ENCODE results near the gene ACD.

Gene ACD

GRCh38 chr16:67675579-67675935 lies 15.5 kb upstream of the ACD start:
- peak overlapping the region; percentile 58; the same call in 1 of the 2 replicates for H3K27ac ChIP-seq
- TF ChIP-seq, protein P1, sequence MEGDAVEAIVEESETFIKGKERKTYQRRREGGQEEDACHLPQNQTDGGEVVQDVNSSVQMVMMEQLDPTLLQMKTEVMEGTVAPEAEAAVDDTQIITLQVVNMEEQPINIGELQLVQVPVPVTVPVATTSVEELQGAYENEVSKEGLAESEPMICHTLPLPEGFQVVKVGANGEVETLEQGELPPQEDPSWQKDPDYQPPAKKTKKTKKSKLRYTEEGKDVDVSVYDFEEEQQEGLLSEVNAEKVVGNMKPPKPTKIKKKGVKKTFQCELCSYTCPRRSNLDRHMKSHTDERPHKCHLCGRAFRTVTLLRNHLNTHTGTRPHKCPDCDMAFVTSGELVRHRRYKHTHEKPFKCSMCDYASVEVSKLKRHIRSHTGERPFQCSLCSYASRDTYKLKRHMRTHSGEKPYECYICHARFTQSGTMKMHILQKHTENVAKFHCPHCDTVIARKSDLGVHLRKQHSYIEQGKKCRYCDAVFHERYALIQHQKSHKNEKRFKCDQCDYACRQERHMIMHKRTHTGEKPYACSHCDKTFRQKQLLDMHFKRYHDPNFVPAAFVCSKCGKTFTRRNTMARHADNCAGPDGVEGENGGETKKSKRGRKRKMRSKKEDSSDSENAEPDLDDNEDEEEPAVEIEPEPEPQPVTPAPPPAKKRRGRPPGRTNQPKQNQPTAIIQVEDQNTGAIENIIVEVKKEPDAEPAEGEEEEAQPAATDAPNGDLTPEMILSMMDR (conservative IDR thresholded peaks at IDR 0.05) = no peak

DNA sequence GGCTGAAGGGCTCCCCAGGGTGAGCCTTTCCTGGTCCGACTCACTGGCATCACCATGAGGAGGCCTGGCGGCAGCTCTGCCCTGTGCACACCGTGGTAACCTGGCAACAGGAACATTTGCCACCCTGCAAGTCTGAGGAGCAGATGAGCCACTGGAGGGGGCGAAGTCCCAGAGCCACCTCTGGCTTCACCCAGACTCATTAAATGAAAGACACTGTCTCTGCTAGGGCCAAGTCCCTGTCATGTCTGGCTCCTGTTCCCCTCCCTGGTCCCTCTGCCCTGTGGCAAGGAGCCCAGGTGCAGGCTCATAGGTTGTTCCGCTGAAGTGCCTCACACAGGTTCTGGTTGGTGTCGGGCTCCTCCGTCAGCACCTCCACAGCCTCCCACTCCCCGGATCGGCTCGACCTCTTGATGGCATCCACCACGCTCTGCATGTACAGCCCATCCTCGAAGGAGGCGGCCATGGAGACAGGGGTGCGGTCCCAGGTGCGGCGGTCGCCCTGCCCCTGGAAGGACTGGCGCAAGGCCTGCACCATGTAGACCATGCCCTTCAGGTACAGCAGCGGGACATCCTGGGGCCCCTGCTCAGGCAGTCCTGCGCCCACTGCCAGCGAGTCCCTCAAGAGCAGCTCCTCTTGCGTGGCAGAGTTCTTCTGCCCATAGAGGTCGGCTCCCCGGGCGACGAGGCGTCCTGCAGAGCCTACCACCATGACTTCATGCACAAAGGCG lies 15.0 kb upstream of the ACD start:
- H3K27ac ChIP-seq = no peak overlapping the region
- TF ChIP-seq, protein P1 (conservative IDR thresholded peaks at IDR 0.05) = no peak

DNA sequence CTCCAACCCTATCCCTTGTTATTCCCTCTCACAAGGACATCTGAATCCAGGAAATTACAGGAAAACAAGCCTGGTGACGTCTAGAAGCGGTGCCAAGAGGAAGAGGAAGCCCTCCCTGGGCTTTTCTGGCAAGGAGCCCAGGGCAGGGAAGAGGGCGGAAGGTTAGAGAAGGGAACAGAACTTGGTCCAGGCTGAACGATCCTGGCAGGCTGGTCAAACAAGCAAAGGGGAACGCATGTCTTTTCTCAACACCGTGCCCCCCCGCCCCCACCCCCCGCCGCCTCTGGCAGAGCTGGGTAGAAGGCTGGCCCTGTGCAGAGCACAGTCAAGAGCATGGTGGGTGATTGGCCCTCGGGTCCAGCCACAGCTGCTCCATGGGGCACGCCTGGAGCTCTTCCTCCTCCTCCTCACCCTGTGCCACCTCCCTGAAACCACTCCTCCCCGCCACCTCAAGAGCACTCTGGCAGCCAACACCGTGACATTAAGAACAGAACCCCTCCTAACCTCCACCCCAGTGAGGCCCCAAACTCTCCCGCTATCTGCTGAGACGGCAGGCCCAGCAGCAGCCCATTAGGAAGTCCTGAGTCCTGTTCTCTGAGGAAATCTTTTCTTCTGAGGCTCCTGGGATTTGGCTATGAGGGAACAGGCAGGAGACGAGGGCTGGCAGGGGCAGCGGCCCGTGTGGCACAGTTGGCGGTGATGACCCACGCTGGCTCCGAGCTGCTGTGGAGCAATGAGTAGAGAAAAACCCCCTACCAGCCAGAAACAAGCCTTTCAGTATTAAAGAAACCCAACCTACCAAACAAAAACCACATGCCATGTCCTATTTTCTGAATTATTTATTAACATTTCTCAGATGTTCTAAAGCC lies 13.9 kb upstream of the ACD start:
- peak overlapping the region; percentile 71 for H3K27ac ChIP-seq
- TF ChIP-seq, protein P1 (conservative IDR thresholded peaks at IDR 0.05) = no peak

DNA sequence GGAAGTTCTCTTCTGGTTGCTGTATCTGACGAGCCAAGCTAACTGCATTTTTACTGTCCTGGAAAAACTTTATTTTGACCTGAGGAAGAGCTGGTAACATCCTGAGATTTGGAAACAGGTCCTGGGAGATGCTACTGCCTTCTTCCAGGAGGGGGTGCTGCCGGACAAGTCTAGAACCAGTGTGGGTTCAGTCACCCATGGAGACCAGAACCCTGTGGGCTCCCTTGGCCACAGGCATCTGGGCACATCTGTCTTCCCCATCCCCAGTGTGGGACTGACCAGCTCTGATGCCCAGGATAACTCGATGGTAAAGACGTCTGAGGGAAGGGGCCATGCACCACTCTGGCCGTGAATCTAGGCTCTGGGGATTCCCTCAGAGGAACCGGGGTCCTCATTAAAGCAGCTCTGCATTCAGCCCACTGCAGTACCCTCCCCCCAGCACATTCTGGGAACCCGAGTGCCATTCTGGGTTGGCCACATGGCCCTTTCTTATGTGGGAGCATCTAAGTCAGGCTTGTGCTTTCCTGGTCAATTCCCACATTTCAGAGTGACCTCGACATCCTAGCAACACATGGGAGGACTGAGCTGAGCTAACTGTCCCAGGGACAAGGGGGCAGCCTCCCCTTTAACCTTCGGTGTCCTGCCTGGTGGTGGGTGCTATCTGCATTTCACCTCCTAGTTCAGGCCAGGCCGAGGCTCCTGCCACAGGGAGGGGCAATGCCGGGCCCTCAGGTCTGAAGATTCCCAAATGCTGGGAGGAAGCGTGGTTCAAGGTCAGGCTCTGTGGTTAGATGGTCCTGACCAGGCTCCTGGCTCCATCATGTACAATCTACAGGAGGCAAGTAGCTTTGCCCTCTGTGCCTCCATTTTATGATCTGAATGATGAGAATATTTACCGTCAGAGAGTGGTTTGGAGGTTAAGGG lies 12.9 kb upstream of the ACD start:
- H3K27ac ChIP-seq = peak overlapping the region; percentile 71
- TF ChIP-seq, protein P1 (conservative IDR thresholded peaks at IDR 0.05) = peak; percentile 69

- H3K27ac ChIP-seq = peak overlapping the region; percentile 71
- TF ChIP-seq, protein P1 (conservative IDR thresholded peaks at IDR 0.05) = no peak
Measured at GRCh38 chr16:67672306-67672705, 12.2 kb upstream of the ACD start.

DNA sequence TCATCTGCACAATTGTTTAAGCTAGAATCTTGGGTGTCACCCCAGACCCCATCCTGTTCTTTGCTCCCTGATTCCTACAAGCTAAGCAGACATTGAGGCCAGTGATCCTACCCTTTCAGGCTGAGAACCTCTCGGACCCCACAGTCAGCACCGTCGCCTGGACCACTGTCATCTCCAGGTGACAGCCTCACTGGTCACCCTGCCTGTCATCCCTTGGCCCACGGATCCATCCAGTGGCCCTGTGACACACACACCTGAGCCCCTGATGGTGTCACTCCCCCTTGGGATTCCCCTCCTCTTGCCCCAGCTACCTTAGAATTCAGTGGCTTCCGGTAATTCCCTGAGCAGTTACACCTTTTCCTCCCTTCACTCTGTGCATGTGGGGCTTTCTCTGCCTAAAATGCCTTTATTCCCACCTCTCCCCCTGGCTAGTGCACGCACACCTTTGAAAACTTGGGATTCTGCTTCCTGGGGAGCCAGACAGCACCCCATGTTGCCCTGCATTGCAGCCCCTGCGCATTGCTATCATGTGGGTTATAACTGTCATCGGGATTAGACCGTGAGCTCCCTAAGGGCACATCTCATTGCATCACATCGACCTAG lies 9.5 kb upstream of the ACD start:
- H3K27ac ChIP-seq = no peak overlapping the region

More for the DNA sequence above, 9.5 kb upstream of the ACD start:
- TF ChIP-seq, protein P1 (conservative IDR thresholded peaks at IDR 0.05) = no peak

Data from VCaP (cell line).